SK-N-SH (cell line): ENCODE results near the gene GCNT2. TPM values are rescaled to one million over a fixed set of nuclear protein-coding genes. Genes with fewer than 3 reads are reported as not detected.

ENCODE experiments used
- CTCF ChIA-PET: fragments of 300-600, 350-600 bp; formaldehyde crosslinking; extraction: SDS; loops from one replicate; lab custom pipeline; 2021; lab: Yijun Ruan, JAX
- POLR2A ChIA-PET: fragments of 350-600 bp; sonication (Branson Sonifier 250); formaldehyde crosslinking; extraction: SDS; loops from one replicate; lab custom pipeline; 2020; ENCODE audit warnings: antibody characterized with exemption, inconsistent platforms; lab: Yijun Ruan, JAX
- DNase-seq: peaks from one replicate; pipeline ENCODE4 v3.0.0; 2012
- H2AFZ ChIP-seq: fragments of 200-600 bp; sonication (generic); 2 replicates; pipeline ENCODE4 v1.8.1; 2016; ENCODE audit warnings: antibody characterized with exemption, mild to moderate bottlenecking, low read depth
- H3F3A ChIP-seq: fragments of 200-600 bp; sonication (generic); replicated peaks from 2 replicates; pipeline ENCODE3; 2016; ENCODE audit warnings: antibody characterized with exemption, mild to moderate bottlenecking; ENCODE audit not compliant: insufficient read depth
- H3K27ac ChIP-seq, 2 experiments: fragments of 200-500 bp in 1 of 2; fragments of 200-600 bp in 1 of 2; sonication (Bioruptor generic) in 1 of 2; sonication (generic), shearing (Covaris generic) in 1 of 2; 2 replicates each; pipeline versions ENCODE4 v1.5.1 to v1.6.1; 2014 to 2016; ENCODE audit warnings: low read depth in 2 of 2, inconsistent platforms in 1 of 2, low read length in 1 of 2, mild to moderate bottlenecking in 1 of 2, mixed read lengths in 1 of 2
- H3K27me3 ChIP-seq: fragments of 200-600 bp; sonication (generic), shearing (Covaris generic); 2 replicates; pipeline ENCODE4 v1.6.1; 2016; ENCODE audit warnings: mixed run types; ENCODE audit not compliant: insufficient read depth
- H3K36me3 ChIP-seq, 2 experiments: fragments of 200-500 bp in 1 of 2; fragments of 200-600 bp in 1 of 2; sonication (Bioruptor generic) in 1 of 2; sonication (generic) in 1 of 2; replicated peaks in 1 of 2; 2 replicates each; pipeline versions ENCODE3 to v1.5.1; 2014 to 2016; ENCODE audit warnings: low read length in 1 of 2, mild to moderate bottlenecking in 1 of 2; ENCODE audit not compliant: insufficient read depth in 2 of 2, control insufficient read depth in 1 of 2
- H3K4me1 ChIP-seq, 2 experiments: fragments of 200-500 bp in 1 of 2; fragments of 200-600 bp in 1 of 2; sonication (Bioruptor generic) in 1 of 2; sonication (generic), shearing (Covaris generic) in 1 of 2; 2 replicates each; pipeline versions ENCODE4 v1.5.1 to v1.6.1; 2014 to 2016; ENCODE audit warnings: low read depth in 1 of 2, low read length in 1 of 2, mixed run types in 1 of 2; ENCODE audit not compliant: insufficient read depth in 2 of 2, control insufficient read depth in 1 of 2
- H3K4me2 ChIP-seq: fragments of 200-600 bp; sonication (generic), shearing (Covaris generic); 2 replicates; pipeline ENCODE4 v1.6.1; 2017; ENCODE audit warnings: mixed run types
- H3K4me3 ChIP-seq, 2 experiments: fragments of 200-500 bp in 1 of 2; fragments of 200-600 bp in 1 of 2; sonication (Bioruptor generic) in 1 of 2; sonication (generic), shearing (Covaris generic) in 1 of 2; 2 replicates each; pipeline versions ENCODE4 v1.5.1 to v1.8.1; 2014 to 2016; ENCODE audit warnings: low read depth in 2 of 2, inconsistent platforms in 1 of 2, low read length in 1 of 2, mild to moderate bottlenecking in 1 of 2, mixed read lengths in 1 of 2, moderate library complexity in 1 of 2
- H3K79me2 ChIP-seq: fragments of 200-600 bp; sonication (generic); 2 replicates; pipeline ENCODE4 v1.8.1; 2017; ENCODE audit warnings: mild to moderate bottlenecking; ENCODE audit not compliant: insufficient read depth
- H3K9ac ChIP-seq: fragments of 200-600 bp; sonication (generic); 2 replicates; pipeline ENCODE4 v1.6.1; 2017; ENCODE audit warnings: mixed run types
- H3K9me2 ChIP-seq: fragments of 200-600 bp; sonication (generic); 2 replicates; pipeline ENCODE4 v1.6.1; 2017; ENCODE audit warnings: mixed run types
- H3K9me3 ChIP-seq: fragments of 200-600 bp; sonication (generic); 2 replicates; pipeline ENCODE4 v1.6.1; 2017; ENCODE audit warnings: mixed run types, mild to moderate bottlenecking, moderate library complexity
- H4K20me1 ChIP-seq: fragments of 200-600 bp; sonication (generic); 2 replicates; pipeline ENCODE4 v1.6.1; 2017; ENCODE audit warnings: mild to moderate bottlenecking, mixed run types; ENCODE audit not compliant: insufficient read depth
- CHD2 ChIP-seq: fragments of 150-350 bp; IDR thresholded peaks from 2 replicates; pipeline ENCODE4 v1.6.1; 2018; ENCODE audit warnings: low read length; ENCODE audit not compliant: partially characterized antibody
- ELF1 ChIP-seq: IDR thresholded peaks from 2 replicates; pipeline ENCODE4 v1.4.0; 2012
- EZH2phosphoT487 ChIP-seq: fragments of 200-600 bp; sonication (generic); IDR thresholded peaks from 2 replicates; pipeline ENCODE4 v1.6.1; 2017; ENCODE audit warnings: low read depth, mixed run types, mild to moderate bottlenecking, antibody characterized with exemption, moderate library complexity, borderline replicate concordance
- FOXM1 ChIP-seq: IDR thresholded peaks from 2 replicates; pipeline ENCODE4 v1.4.0; 2012; ENCODE audit warnings: low read depth, mild to moderate bottlenecking
- GABPA ChIP-seq: IDR thresholded peaks from 2 replicates; pipeline ENCODE4 v1.4.0; 2012; ENCODE audit warnings: low read depth, mild to moderate bottlenecking
- JUND ChIP-seq: IDR thresholded peaks from 2 replicates; pipeline ENCODE4 v1.4.0; 2012
- MXI1 ChIP-seq: IDR thresholded peaks from 2 replicates; pipeline ENCODE4 v1.6.1; 2012; ENCODE audit warnings: mild to moderate bottlenecking, low read depth, low read length, improper control_type of control experiment
- NRF1 ChIP-seq: IDR thresholded peaks from 2 replicates; pipeline ENCODE4 v1.6.1; 2012; ENCODE audit warnings: low read depth, mild to moderate bottlenecking, low read length
- POLR2AphosphoS5 ChIP-seq: IDR thresholded peaks from 2 replicates; pipeline ENCODE4 v1.6.1; 2012; ENCODE audit warnings: low read depth, low read length
- RAD21 ChIP-seq: IDR thresholded peaks from 2 replicates; pipeline ENCODE4 v1.6.1; 2012; ENCODE audit warnings: mild to moderate bottlenecking, low read length
- RFX5 ChIP-seq: IDR thresholded peaks from 2 replicates; pipeline ENCODE4 v1.6.1; 2012; ENCODE audit warnings: mild to moderate bottlenecking, improper control_type of control experiment, low read length
- RXRA ChIP-seq: IDR thresholded peaks from 2 replicates; pipeline ENCODE4 v1.4.0; 2012; ENCODE audit warnings: low read depth, mild to moderate bottlenecking, borderline replicate concordance
- SIN3A ChIP-seq: IDR thresholded peaks from 2 replicates; pipeline ENCODE4 v1.6.1; 2012; ENCODE audit warnings: low read depth, mild to moderate bottlenecking, low read length, moderate library complexity, borderline replicate concordance
- SMC3 ChIP-seq: IDR thresholded peaks from 2 replicates; pipeline ENCODE4 v1.6.1; 2012; ENCODE audit warnings: low read depth, low read length, improper control_type of control experiment
- TAF1 ChIP-seq: IDR thresholded peaks from 2 replicates; pipeline ENCODE4 v1.6.1; 2012; ENCODE audit warnings: low read depth, mild to moderate bottlenecking, low read length, moderate library complexity, borderline replicate concordance
- TCF12 ChIP-seq: IDR thresholded peaks from 2 replicates; pipeline ENCODE4 v1.4.0; 2012
- WGBS: methylation state at CpG from one replicate; pipeline ENCODE4 v1.1.6; 2017; ENCODE audit warnings: low lambda C conversion rate; 5-methylcytosine and 5-hydroxymethylcytosine counted together
- polyA plus RNA-seq, 3 experiments: library from polyadenylated mRNA; depleted of rRNA; stranded (reverse); fragments of >200 nt; gene quantifications; 2 replicates each; pipeline ENCODE4 v1.2.3, GENCODE V29; 2012
- TF ChIP-seq, protein P1 (sequence below): IDR thresholded peaks from 2 replicates; pipeline ENCODE4 v1.4.0; 2012; ENCODE audit warnings: low read depth, borderline replicate concordance
- TF ChIP-seq, protein P2 (sequence below): fragments of 200-600 bp; sonication (generic); IDR thresholded peaks from 2 replicates; pipeline ENCODE4 v1.6.1; 2017; ENCODE audit warnings: antibody characterized with exemption, mild to moderate bottlenecking, moderate library complexity
- TF ChIP-seq, protein P3 (sequence below): fragments of 150-350 bp; IDR thresholded peaks from 2 replicates; pipeline ENCODE4 v1.6.1; 2016; ENCODE audit warnings: mild to moderate bottlenecking, low read depth, low read length

GCNT2 gene
- polyA plus RNA-seq, 1 of the 3 experiments (the other 2 are of a cell fraction): 0.13 TPM

DNA sequence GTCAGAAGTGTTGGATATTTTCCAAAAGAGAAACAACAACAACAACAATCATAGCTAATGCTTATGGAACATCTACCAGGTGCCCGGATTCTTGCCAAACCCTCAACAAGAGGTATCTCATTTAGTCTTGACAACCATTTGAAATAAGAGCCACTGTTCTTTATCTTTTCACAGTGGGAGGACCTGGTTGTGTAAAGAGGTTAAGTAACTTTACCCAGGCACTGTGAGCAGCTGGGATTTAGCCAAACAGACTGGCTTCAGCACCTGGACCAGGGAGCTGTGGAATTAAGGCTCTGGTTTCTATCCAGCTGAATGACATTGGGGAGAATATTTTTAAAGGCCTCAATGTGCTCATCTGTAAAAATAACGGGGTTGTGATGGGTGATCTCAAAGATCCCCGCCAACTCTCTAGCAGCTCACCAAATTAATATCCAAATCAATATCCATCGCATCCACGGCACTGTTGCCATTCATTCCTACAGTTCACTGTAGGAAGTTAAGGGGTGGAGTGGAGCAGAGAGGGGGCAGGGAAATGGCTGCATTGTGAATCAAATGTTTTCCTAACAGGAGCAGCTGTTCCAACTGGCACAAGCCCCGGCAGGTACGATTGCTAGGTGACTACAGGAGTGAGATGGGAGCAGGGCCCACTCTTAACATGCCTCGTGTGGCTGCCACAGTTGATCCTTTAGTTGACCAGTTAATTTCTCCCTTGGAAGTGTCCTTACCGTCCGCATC is 61.8 kb downstream of the GCNT2 start:
- H2AFZ ChIP-seq: no peak overlapping the region
- H3K4me2 ChIP-seq: no peak overlapping the region
- no peak overlapping the region for H3K27ac ChIP-seq
- no peaks in the 10 kb centered on the region for H3K36me3 ChIP-seq
- H3F3A ChIP-seq: no peaks in the 10 kb centered on the region
- H3K27me3 ChIP-seq: no peaks in the 10 kb centered on the region; the same call in 1 of the 2 replicates
- no peak for DNase-seq
- WGBS: 91% methylated on average over 8 of the region's 10 CpGs
- POLR2A ChIA-PET: no interaction called here
- H3K79me2 ChIP-seq: no peaks in the 10 kb centered on the region
- TF ChIP-seq RFX5 (no peak), CHD2 (no peak), FOXM1 (no peak), JUND (no peak), POLR2AphosphoS5 (no peak), SIN3A (no peak), SMC3 (no peak), RAD21 (no peak), NRF1 (no peak), GABPA (no peak), TAF1 (no peak), EZH2phosphoT487 (no peak), MXI1 (no peak), ELF1 (no peak), RXRA (no peak), TCF12 (no peak)
- TF ChIP-seq, protein P1, sequence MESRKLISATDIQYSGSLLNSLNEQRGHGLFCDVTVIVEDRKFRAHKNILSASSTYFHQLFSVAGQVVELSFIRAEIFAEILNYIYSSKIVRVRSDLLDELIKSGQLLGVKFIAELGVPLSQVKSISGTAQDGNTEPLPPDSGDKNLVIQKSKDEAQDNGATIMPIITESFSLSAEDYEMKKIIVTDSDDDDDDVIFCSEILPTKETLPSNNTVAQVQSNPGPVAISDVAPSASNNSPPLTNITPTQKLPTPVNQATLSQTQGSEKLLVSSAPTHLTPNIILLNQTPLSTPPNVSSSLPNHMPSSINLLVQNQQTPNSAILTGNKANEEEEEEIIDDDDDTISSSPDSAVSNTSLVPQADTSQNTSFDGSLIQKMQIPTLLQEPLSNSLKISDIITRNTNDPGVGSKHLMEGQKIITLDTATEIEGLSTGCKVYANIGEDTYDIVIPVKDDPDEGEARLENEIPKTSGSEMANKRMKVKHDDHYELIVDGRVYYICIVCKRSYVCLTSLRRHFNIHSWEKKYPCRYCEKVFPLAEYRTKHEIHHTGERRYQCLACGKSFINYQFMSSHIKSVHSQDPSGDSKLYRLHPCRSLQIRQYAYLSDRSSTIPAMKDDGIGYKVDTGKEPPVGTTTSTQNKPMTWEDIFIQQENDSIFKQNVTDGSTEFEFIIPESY: no peak
- TF ChIP-seq, protein P2, sequence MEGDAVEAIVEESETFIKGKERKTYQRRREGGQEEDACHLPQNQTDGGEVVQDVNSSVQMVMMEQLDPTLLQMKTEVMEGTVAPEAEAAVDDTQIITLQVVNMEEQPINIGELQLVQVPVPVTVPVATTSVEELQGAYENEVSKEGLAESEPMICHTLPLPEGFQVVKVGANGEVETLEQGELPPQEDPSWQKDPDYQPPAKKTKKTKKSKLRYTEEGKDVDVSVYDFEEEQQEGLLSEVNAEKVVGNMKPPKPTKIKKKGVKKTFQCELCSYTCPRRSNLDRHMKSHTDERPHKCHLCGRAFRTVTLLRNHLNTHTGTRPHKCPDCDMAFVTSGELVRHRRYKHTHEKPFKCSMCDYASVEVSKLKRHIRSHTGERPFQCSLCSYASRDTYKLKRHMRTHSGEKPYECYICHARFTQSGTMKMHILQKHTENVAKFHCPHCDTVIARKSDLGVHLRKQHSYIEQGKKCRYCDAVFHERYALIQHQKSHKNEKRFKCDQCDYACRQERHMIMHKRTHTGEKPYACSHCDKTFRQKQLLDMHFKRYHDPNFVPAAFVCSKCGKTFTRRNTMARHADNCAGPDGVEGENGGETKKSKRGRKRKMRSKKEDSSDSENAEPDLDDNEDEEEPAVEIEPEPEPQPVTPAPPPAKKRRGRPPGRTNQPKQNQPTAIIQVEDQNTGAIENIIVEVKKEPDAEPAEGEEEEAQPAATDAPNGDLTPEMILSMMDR: no peak
- TF ChIP-seq, protein P3, sequence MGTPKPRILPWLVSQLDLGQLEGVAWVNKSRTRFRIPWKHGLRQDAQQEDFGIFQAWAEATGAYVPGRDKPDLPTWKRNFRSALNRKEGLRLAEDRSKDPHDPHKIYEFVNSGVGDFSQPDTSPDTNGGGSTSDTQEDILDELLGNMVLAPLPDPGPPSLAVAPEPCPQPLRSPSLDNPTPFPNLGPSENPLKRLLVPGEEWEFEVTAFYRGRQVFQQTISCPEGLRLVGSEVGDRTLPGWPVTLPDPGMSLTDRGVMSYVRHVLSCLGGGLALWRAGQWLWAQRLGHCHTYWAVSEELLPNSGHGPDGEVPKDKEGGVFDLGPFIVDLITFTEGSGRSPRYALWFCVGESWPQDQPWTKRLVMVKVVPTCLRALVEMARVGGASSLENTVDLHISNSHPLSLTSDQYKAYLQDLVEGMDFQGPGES: no peak
- no peak overlapping the region for H3K4me3 ChIP-seq
- no peak overlapping the region for H3K9ac ChIP-seq
- no peaks in the 10 kb centered on the region for H3K9me2 ChIP-seq
- CTCF ChIA-PET: interaction anchor here (0.9 kb wide), 1 partner anchor 8 kb away, joined by 3 read pairs; no protein-coding TSS in a partner anchor
- H4K20me1 ChIP-seq: no peaks in the 10 kb centered on the region
- peaks cover 0 to 14% of the 10 kb centered on the region in 2 experiments; a peak in 1 of 4 replicates for H3K4me1 ChIP-seq
- no peaks in the 10 kb centered on the region for H3K9me3 ChIP-seq
